ENCODE measurements around the gene ANGPTL2.

- TF ChIP-seq CTCF (IDR thresholded peaks at IDR 0.05; ENCODE audit: poor library complexity) (no peak), EZH2 (IDR thresholded peaks at IDR 0.05; ENCODE audit: borderline replicate concordance) (no peak)
Measured at GRCh38 chr9:127142291-127142690, 19.9 kb upstream of the ANGPTL2 start.
